Gastroesophageal sphincter (tissue), 4 donors: ENCODE results near the gene ERBB4. TPM values are rescaled to one million over a fixed set of nuclear protein-coding genes. Genes with fewer than 3 reads are reported as not detected.

ENCODE experiments used
- ATAC-seq: fragments of 150-250 bp; one replicate; pipeline ENCODE4 v1.9.1; 2016; ENCODE audit warnings: mild to moderate bottlenecking, moderate library complexity
- H3K27ac ChIP-seq, 4 donors: fragments of 200-600 bp; sonication (generic) in 3 of 4; 1 replicate in 3 of 4; 2 replicates in 1 of 4; pipeline ENCODE4 v1.5.1; 2016 to 2019
- H3K27me3 ChIP-seq: fragments of 200-600 bp; sonication (generic); one replicate; pipeline ENCODE4 v1.5.1; 2019
- H3K36me3 ChIP-seq, 2 donors: fragments of 200-600 bp; sonication (generic); one replicate each; pipeline ENCODE4 v1.5.1; 2019; ENCODE audit warnings: control low read depth in 1 of 2
- H3K4me1 ChIP-seq, 3 donors: fragments of 200-600 bp; sonication (generic); 1 replicate in 2 of 3; 2 replicates in 1 of 3; pipeline ENCODE4 v1.5.1; 2016 to 2019; ENCODE audit warnings: control low read depth in 2 of 3
- H3K4me3 ChIP-seq, 2 donors: fragments of 200-600 bp; sonication (generic); one replicate each; pipeline ENCODE4 v1.5.1; 2019; ENCODE audit warnings: mild to moderate bottlenecking in 1 of 2, moderate library complexity in 1 of 2
- H3K9me3 ChIP-seq, 3 donors: fragments of 200-600 bp; sonication (generic); one replicate each; pipeline ENCODE4 v1.5.1; 2017 to 2019; ENCODE audit warnings: control low read depth in 2 of 3
- EP300 ChIP-seq: sonication (generic); formaldehyde crosslinking; IDR thresholded peaks from one replicate; pipeline ENCODE4 v1.6.1; 2017; ENCODE audit warnings: antibody characterized with exemption, mild to moderate bottlenecking
- POLR2A ChIP-seq, 2 donors: fragments of 450-650 bp; IDR thresholded peaks; one replicate each; pipeline ENCODE4 v1.6.1; 2017; ENCODE audit warnings: antibody characterized with exemption in 2 of 2, mild to moderate bottlenecking in 2 of 2, moderate library complexity in 1 of 2
- POLR2AphosphoS5 ChIP-seq: sonication (generic); formaldehyde crosslinking; IDR thresholded peaks from one replicate; pipeline ENCODE4 v1.6.1; 2017; ENCODE audit warnings: antibody characterized with exemption
- WGBS, 2 donors: methylation state at CpG; one replicate each; pipeline ENCODE4 v1.1.5; 2018; ENCODE audit warnings: low coverage in 1 of 2; 5-methylcytosine and 5-hydroxymethylcytosine counted together
- total RNA-seq, 4 donors: library from RNA; depleted of rRNA; stranded (reverse); fragments of >200 nt; gene quantifications; one replicate each; pipeline ENCODE4 v1.1.0, GENCODE V29; 2016
- TF ChIP-seq, protein P1 (sequence below), 4 experiments: fragments of 200-600 bp in 2 of 4; fragments of 450-650 bp in 2 of 4; sonication (generic) in 1 of 4; IDR thresholded peaks; one replicate each; pipeline ENCODE4 v1.5.1; 2017 to 2019; ENCODE audit warnings: antibody characterized with exemption in 4 of 4, mild to moderate bottlenecking in 2 of 4, moderate library complexity in 2 of 4

ERBB4 gene
- total RNA-seq, 4 donors from 2014 or later: 0.16 to 0.92 (median 0.50) TPM

GRCh38 chr2:212534336-212534735, 4.3 kb downstream of the ERBB4 start:
- H3K9me3 ChIP-seq: no peaks in the 10 kb centered on the region
- no peak overlapping the region for H3K4me3 ChIP-seq
- no peaks in the 10 kb centered on the region for H3K36me3 ChIP-seq
- H3K27ac ChIP-seq: no peak overlapping the region
- TF ChIP-seq POLR2AphosphoS5 (no peak), POLR2A (IDR thresholded peaks at IDR 0.05) (no peak), EP300 (no peak)
- TF ChIP-seq, protein P1, sequence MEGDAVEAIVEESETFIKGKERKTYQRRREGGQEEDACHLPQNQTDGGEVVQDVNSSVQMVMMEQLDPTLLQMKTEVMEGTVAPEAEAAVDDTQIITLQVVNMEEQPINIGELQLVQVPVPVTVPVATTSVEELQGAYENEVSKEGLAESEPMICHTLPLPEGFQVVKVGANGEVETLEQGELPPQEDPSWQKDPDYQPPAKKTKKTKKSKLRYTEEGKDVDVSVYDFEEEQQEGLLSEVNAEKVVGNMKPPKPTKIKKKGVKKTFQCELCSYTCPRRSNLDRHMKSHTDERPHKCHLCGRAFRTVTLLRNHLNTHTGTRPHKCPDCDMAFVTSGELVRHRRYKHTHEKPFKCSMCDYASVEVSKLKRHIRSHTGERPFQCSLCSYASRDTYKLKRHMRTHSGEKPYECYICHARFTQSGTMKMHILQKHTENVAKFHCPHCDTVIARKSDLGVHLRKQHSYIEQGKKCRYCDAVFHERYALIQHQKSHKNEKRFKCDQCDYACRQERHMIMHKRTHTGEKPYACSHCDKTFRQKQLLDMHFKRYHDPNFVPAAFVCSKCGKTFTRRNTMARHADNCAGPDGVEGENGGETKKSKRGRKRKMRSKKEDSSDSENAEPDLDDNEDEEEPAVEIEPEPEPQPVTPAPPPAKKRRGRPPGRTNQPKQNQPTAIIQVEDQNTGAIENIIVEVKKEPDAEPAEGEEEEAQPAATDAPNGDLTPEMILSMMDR (IDR thresholded peaks at IDR 0.05): no peak
- H3K4me1 ChIP-seq: peaks cover 0 to 36% (median 18%) of the 10 kb centered on the region in 3 donors
- WGBS, 2 donors: 73 to 80% methylated on average over 1 to 2 of the region's 2 CpGs
- ATAC-seq: no peak
- H3K27me3 ChIP-seq: peaks cover 61% of the 10 kb centered on the region

GRCh38 chr2:212532585-212532984, 6.0 kb downstream of the ERBB4 start:
- H3K36me3 ChIP-seq: no peaks in the 10 kb centered on the region
- no peak overlapping the region for H3K27ac ChIP-seq
- no peak for ATAC-seq
- TF ChIP-seq POLR2A (IDR thresholded peaks at IDR 0.05) (no peak), EP300 (no peak), POLR2AphosphoS5 (no peak)
- TF ChIP-seq, protein P1 (IDR thresholded peaks at IDR 0.05): no peak
- H3K27me3 ChIP-seq: peaks cover 47% of the 10 kb centered on the region
- no peaks in the 10 kb centered on the region for H3K9me3 ChIP-seq
- 73 to 100% methylated on average over 2 of the region's 2 CpGs for WGBS, 2 donors
- H3K4me3 ChIP-seq: no peak overlapping the region
- H3K4me1 ChIP-seq: peaks cover 0 to 19% (median 11%) of the 10 kb centered on the region in 3 donors

GRCh38 chr2:212532087-212532486, 6.5 kb downstream of the ERBB4 start:
- H3K4me1 ChIP-seq: peaks cover 0 to 14% (median 6%) of the 10 kb centered on the region in 3 donors
- no peaks in the 10 kb centered on the region for H3K36me3 ChIP-seq
- peaks cover 42% of the 10 kb centered on the region for H3K27me3 ChIP-seq

GRCh38 chr2:212531499-212531898, 7.1 kb downstream of the ERBB4 start:
- H3K27ac ChIP-seq: no peak overlapping the region
- H3K9me3 ChIP-seq: no peaks in the 10 kb centered on the region
- no peak for TF ChIP-seq EP300
- TF ChIP-seq, protein P1 (IDR thresholded peaks at IDR 0.05): no peak
- TF ChIP-seq POLR2A (IDR thresholded peaks at IDR 0.05): no peak
- no peak for TF ChIP-seq POLR2AphosphoS5
- ATAC-seq: no peak
- H3K36me3 ChIP-seq: no peaks in the 10 kb centered on the region
- peaks cover 37% of the 10 kb centered on the region for H3K27me3 ChIP-seq
- no peak overlapping the region for H3K4me3 ChIP-seq
- peaks cover 0 to 8% (median under 1%) of the 10 kb centered on the region in 3 donors for H3K4me1 ChIP-seq
- WGBS, 2 donors: 88 to 100% methylated on average over 1 of the region's 1 CpG

More at GRCh38 chr2:212532087-212532486, 6.5 kb downstream of the ERBB4 start:
- no peak for ATAC-seq
- 71 to 87% methylated on average over 3 of the region's 3 CpGs for whole genome bisulfite sequencing, 2 donors
- TF ChIP-seq POLR2A (IDR thresholded peaks at IDR 0.05) (no peak), EP300 (no peak), POLR2AphosphoS5 (no peak)
- TF ChIP-seq, protein P1 (IDR thresholded peaks at IDR 0.05): no peak
- H3K4me3 ChIP-seq: no peak overlapping the region
- no peaks in the 10 kb centered on the region for H3K9me3 ChIP-seq
- no peak overlapping the region for H3K27ac ChIP-seq

DNA sequence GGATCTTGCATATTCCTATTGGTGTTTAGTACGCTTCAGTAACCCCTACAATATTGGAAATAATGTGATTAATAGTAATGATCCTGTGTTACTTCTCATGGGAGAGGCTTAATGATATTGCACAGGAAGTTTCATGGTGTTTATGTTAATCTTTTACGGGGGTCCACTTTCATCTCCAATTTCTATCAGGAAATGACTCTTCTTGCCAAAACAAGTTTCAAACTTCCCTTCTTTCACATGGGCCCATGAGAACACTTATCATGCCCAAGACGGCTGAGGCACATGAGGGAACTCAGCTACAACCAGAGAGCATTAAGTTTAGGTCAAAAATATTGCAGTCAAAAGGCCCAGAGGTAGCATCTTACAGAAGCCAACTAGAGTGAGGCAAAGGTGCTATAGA, 7.6 kb downstream of the ERBB4 start:
- no peak overlapping the region for H3K4me3 ChIP-seq
- TF ChIP-seq POLR2AphosphoS5: no peak
- TF ChIP-seq, protein P1 (IDR thresholded peaks at IDR 0.05): no peak
- TF ChIP-seq EP300: no peak

More for the DNA sequence above, 7.6 kb downstream of the ERBB4 start:
- Histone ChIP-seq H3K9me3 (no peaks in the 10 kb centered on the region), H3K27ac (no peak overlapping the region), H3K36me3 (no peaks in the 10 kb centered on the region), H3K4me1 (peaks cover 0 to 3% (median 0%) of the 10 kb centered on the region in 3 donors), H3K27me3 (peaks cover 32% of the 10 kb centered on the region)
- WGBS, 2 donors: 21 to 49% methylated on average over 1 to 3 of the region's 3 CpGs
- no peak for ATAC-seq
